Vagina (tissue), 2 donors: ENCODE measurements around the gene ZNF516.

ENCODE experiments used
- POLR2A ChIP-seq, 2 donors: fragments of 450-650 bp; IDR thresholded peaks; one replicate each; pipeline ENCODE4 v1.6.1; 2017; ENCODE audit warnings: antibody characterized with exemption in 2 of 2, mild to moderate bottlenecking in 2 of 2, moderate library complexity in 2 of 2
- POLR2AphosphoS5 ChIP-seq, 2 donors: sonication (generic); formaldehyde crosslinking; IDR thresholded peaks; one replicate each; pipeline ENCODE4 v1.9.0; 2017; ENCODE audit warnings: antibody characterized with exemption in 2 of 2, mild to moderate bottlenecking in 2 of 2, low read depth in 1 of 2; ENCODE audit not compliant: insufficient read depth in 1 of 2

DNA sequence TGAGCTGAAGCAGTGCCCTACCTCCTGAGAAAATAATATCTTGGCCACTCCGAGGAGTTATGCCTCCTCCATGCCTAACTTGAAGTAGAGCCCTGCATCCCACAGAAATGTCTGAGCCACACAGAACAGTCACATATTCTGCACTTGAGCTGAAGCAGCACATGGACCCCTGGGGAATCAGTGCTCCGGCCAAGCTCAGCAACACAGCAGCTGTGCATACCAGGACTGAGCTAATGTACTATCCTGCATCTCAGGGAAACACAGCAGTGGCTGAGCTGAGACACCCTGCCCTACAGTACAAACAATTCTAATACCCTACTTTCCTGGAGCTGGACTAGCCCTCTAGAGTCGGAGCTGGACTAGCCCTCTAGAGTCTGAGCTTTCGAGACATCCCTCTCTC, 166.9 kb downstream of the ZNF516 start:
- no peak for TF ChIP-seq POLR2A (IDR thresholded peaks at IDR 0.05)
- no peak for TF ChIP-seq POLR2AphosphoS5 (IDR thresholded peaks at IDR 0.05; ENCODE audit: insufficient read depth in 1 of 2, low read depth in 1 of 2)
